GM13976 (cell line): ENCODE data around the gene KHDRBS1.
A peak's percentile ranks its signal among the peaks of the same experiment; 100 is the strongest.
"Not testable (repeated sequence)": the region's sequence is repeated elsewhere in the genome, so short reads cannot be mapped to it uniquely, and the experiment has no call there.

Source experiments
- DNase-seq: peaks from one replicate; pipeline ENCODE4 v3.0.0; 2012; ENCODE audit warnings: low spot score
- in situ Hi-C: fragments of 300-500 bp; cut with MboI; formaldehyde crosslinking; loops from one replicate; pipeline ENCODE4 v1.12.0; 2022; ENCODE audit warnings: low sequenced_read_pairs, mixed read lengths, inconsistent platforms; ENCODE audit not compliant: unreplicated experiment
- TF ChIP-seq, protein P1 (sequence below): IDR thresholded peaks from 2 replicates; pipeline ENCODE4 v1.5.1; 2012; ENCODE audit warnings: borderline replicate concordance, mild to moderate bottlenecking; ENCODE audit not compliant: insufficient read depth; ENCODE audit errors: extremely low read depth, missing control alignments, control extremely low read depth

Gene KHDRBS1

DNA sequence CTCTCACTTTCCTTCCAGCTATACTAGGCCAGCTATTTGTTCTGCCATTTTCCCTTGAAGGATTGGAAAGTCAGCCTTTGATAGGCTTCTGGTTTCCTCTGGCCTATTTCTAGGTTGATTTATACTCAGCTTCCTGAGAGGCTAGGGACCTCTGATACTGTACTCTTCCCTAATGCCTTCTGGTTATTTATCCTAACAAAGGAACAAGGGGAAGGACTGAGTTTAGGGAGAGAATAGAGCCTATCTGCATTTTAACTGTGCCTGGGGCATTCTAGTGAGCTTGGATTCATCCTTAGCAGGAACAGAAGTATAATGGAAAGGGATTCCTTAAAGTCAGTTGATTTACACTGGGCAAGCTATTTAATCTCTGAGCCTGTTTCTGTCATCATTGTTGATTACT is 47.2 kb downstream of the KHDRBS1 start:
- TF ChIP-seq, protein P1, sequence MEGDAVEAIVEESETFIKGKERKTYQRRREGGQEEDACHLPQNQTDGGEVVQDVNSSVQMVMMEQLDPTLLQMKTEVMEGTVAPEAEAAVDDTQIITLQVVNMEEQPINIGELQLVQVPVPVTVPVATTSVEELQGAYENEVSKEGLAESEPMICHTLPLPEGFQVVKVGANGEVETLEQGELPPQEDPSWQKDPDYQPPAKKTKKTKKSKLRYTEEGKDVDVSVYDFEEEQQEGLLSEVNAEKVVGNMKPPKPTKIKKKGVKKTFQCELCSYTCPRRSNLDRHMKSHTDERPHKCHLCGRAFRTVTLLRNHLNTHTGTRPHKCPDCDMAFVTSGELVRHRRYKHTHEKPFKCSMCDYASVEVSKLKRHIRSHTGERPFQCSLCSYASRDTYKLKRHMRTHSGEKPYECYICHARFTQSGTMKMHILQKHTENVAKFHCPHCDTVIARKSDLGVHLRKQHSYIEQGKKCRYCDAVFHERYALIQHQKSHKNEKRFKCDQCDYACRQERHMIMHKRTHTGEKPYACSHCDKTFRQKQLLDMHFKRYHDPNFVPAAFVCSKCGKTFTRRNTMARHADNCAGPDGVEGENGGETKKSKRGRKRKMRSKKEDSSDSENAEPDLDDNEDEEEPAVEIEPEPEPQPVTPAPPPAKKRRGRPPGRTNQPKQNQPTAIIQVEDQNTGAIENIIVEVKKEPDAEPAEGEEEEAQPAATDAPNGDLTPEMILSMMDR = no peak
- in situ Hi-C loops = no loop called here
- DNase-seq = no peak

DNA sequence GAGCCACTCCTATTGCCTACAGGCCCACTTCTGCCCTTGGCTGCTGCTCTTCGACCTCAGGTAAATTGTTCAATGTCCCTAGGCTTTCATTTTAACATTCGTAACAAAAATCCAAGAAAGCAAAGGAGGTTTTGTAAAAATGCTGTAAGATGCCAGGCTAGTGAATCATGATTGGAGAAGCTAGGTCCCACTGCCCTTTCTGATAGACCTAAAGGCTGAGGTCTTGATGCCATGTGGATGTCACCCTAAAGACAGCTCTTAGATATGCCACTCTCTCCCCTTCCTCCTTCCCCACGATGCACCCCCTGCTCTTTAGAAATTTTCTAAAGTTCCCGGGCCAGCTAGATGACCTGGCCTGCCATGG is 49.2 kb downstream of the KHDRBS1 start:
- in situ Hi-C loops = no loop called here
- TF ChIP-seq, protein P1 = no peak
- no peak for DNase-seq

DNA sequence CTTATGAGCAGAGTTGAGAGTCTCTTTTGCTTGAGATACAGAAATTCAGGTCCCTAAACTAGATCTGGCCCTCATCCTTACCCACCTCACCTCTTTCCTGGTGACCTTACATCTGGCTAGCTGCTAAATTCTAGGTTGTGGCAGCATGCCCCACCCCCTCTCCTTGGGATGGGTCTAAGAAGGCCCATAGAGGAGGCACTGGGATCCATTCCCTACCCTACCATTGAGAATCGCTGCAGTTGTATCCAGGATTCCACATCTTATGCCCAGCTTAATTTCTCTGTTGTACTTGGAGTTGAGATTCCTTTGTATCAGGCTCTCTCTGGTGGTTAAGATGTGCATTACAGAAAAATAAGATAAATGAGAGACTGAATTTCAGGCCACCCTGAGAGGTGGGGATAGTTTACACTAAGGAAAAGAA is 49.6 kb downstream of the KHDRBS1 start:
- TF ChIP-seq, protein P1 = peak; percentile 39
- in situ Hi-C loops = no loop called here
- peak; percentile 59 for DNase-seq

DNA sequence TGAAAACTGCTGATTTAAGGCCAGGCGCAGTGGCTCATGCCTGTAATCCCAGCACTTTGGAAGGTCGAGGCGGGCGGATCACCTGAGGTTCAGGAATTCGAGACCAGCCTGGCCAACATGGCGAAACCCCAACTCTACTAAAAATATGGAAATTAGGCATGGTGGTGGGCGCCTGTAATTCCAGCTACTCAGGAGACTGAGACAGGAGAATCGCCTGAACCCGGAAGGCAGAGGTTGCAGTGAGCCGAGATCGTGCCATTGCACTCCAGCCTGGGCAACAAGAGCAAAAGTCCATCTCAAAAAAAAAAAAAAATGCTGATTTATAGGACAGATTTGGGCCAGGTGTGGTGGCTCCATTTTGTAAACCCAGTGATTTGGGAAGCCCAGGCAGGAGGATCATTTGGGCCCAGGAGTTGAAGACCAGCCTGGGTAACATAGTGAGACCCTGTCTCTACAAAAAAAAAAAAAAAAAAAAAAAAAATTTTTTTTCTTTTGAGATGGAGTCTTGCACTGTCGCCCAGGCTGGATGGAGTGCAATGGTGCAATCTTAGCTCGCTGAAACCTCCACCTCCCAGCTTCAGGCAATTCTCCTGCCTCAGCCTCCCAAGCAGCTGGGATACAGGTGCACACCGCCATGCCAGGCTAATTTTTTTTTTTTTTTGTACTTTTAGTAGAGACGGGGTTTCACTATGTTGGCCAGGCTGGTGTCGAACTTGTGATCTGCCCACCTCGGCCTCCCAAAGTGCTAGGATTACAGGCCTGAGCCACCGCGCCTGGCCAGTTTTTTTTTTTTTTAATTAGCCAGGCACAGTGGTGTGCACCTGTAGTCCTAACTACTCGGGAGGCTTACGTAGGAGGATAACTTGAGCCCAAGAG is 52.2 kb downstream of the KHDRBS1 start:
- in situ Hi-C loops, DNase-seq: not testable (repeated sequence)

DNA sequence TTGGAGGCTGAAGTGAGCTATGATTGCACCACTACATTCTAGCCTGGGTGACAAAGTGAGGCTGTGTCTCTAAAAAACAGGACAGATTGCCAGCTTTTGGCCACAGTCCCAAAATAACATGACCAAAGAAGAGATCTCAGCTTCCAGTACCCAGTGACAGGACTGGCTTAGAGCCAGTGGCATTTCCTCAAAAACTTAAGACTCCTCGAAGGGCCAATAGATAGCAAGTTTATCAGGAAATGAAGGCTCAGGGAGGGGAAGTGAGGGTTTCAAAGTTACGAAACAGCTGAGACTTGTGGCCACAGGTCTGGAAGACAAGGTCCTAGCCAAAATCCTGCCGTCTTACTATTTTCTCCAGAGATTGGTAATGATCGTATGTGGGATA is 52.8 kb downstream of the KHDRBS1 start:
- TF ChIP-seq, protein P1 = no peak
- in situ Hi-C loops = no loop called here
- DNase-seq = peak; percentile 41

DNA sequence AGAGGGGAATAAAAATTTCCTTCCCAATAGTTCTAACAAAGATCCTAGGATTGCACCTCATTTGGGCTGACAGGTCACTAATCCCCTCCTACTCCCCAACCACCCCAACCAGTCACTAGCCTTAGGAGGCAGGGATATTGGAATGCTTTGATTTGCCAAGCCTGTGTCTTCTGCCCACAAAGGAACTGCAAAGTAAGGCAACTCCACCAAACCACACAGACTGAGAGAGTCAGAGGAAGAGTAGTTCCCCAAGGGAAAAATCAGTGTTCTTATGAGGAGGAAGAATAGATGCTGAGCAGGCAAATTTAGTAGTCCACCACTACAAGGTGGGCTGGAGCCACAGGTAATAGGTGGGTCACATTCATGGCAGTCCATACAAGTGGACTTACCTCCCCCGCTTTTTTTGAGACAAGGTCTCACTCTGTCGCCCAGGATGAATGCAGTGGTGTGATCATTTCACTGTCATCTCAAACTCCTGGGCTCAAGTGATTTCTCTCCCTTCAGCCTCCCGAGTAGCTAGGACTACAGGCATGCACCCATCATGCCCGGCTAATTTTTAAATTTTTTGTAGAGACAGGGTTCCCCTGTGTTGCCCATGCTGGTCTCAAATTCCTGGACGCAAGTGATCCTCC is 55.4 kb downstream of the KHDRBS1 start:
- TF ChIP-seq, protein P1 = no peak
- in situ Hi-C loops = no loop called here
- DNase-seq = no peak
